Hindlimb muscle (tissue), 1 donor: Measurements from ENCODE around the gene ACP7. TPM values are rescaled to one million over a fixed set of nuclear protein-coding genes. Genes with fewer than 3 reads are reported as not detected.

Experiments used
- DNase-seq: peaks from one replicate; pipeline ENCODE4 v3.0.0-alpha.2; 2013
- polyA plus RNA-seq: library from polyadenylated mRNA; unstranded; fragments of 120-200 nt; gene quantifications from one replicate; pipeline ENCODE4 v1.2.1, GENCODE V29; 2013; ENCODE audit not compliant: insufficient read length

Gene ACP7
- polyA plus RNA-seq, 1 donor, result 0.14 TPM

DNA sequence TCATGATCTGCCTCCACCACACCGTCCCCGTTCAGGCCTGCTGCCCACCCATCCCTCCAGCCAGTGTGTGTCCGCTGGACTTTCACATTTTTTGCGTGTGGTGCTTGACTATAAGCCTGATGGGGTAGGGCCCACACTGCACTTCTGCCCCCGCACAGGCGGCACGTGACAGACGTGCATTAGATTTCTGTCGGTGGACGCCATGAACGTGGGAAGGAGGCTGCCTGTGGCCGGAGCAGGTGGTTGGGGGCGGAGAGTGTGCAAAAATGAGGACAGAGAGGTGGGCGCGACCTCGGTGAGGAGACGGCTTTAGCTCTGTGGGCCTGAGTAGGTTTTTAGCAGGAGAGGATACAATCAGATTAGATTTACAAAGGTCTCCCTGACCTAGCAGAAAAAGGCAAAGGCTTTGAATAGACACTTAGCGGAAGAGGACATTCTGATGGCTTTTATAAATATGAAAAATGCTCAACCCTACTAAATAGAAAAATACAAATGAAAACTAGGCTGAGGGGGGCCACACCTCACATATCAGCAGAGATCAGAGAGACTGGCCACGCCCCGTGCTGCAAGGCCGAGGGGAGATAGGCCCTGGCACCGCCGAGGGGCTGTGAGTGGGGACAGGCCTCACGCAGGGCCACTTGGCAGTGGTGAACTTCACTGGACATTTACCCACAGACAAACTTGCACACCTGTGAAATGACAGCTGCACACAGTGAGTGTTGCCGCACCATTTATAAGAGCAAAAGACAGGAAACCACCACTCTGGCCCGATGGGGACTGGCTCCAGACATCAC is 66.8 kb downstream of the ACP7 start:
- no peak for DNase-seq

DNA sequence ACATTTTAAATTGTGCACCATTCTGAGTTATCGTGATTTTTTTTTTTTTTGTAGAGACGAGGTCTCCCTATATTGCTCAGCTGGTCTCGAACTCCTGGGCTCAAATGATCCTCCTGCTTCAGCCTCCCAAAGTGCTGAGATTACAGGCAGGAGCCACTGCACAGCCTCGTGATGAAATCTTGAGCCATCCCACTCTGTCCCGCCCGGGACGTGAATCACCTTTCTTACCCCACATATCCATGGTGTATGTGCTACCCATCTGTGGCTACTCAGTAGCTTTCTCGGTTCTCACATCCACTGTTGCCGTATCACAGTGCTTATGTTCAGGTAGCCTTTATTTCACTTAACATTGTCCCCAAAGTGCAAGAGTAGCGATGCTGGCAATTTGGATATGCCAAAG is 67.9 kb downstream of the ACP7 start:
- no peak for DNase-seq

GRCh38 chr19:39154100-39154628 is 70.0 kb downstream of the ACP7 start:
- no peak for DNase-seq

DNA sequence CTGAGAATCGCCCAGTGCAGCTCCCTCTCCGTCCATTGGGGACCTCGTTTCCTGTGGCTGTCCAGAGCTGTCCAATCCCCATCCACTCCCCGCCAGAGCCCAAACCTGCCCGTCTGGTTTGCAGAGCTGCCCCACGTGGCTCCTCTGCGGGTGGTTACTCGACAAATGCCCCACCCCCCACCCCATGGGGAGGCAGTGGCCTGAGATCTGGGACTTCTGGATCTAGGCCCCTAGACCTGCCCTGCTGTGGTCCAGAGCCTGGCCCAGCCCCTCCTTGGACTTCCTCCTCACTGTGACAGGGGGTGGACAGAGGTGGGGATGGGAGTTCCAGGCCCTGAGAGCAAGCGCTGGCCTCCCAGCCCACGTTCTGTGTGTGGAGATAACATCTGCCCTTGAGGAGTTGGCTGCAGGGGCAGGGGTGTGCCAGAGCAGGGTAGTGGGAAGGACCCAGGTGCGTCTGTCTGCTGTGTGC is 70.5 kb downstream of the ACP7 start:
- DNase-seq, result no peak

- no peak for DNase-seq
Measured at GRCh38 chr19:39155114-39155700, 71.0 kb downstream of the ACP7 start.

DNA sequence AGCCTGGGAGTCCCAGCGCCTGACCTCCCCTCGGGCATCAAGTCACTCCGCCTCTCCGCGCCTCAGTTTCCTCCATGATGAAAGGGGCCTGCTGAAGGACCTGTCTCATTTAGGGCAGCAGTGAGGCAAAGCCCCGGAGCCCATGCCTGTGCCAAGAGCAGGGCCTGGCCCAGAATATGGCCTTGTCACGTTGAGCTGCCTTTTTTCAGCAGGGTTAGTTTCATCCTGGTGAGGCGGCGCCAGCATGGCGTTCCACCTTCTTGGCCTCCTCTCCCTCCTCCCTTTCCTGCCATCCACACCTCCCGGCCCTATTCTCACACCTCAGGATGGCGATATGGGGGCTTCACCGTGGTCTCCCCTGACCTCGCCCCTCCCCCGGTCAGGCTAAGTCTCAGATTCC is 71.6 kb downstream of the ACP7 start:
- no peak for DNase-seq

GRCh38 chr19:39156326-39157230 is 72.4 kb downstream of the ACP7 start:
- DNase-seq, result no peak

DNA sequence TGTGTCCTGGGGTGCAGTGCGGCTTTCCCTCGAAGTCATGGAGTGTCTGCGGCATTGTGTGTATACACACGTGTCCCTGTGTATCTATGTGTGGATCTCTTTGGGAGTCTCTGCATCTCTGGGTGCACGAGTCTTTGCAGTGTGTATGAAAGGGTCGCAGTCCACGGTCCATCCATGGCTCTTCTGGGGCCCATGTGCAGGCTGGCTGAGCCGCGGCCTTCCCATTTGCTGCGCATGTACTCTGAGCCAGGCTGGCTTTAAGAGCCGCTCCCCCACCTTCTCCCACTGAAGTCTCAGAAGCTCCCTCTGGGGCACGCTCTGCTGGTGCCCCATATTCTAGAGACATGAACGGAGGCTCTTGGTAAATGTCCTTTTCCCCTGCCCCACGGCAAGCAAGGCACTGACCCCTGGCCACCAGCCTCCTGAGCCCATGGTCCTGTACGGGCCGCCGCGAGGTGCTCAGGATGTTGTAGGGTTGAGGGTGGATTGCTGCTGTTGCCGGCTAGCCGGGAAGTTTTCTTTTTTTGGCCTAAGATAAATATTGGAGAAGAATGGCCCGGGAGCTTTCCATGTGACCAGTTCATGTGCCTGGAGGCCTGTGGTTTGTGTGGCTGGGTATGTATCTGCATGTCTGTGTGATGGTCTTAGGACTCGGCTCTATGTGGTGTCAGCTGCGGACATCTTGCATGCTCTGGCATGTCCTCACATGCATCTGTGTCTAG is 73.3 kb downstream of the ACP7 start:
- no peak for DNase-seq

GRCh38 chr19:39157997-39158389 is 73.8 kb downstream of the ACP7 start:
- no peak for DNase-seq

GRCh38 chr19:39158646-39159260 is 74.6 kb downstream of the ACP7 start:
- DNase-seq, result no peak

- DNase-seq, result peak; percentile 76
Measured at GRCh38 chr19:39160523-39160861, 76.3 kb downstream of the ACP7 start.

Other genes starting within 250 kb of the ACP7 start
- 273 TPM for gene HNRNPL, start 234.4 kb upstream of the ACP7 start, polyA plus RNA-seq
- gene RINL, start 206.1 kb upstream of the ACP7 start, polyA plus RNA-seq, result 9.1 TPM
- gene SIRT2, start 184.8 kb upstream of the ACP7 start, polyA plus RNA-seq, result 98.5 TPM
- gene NFKBIB, start 184.4 kb upstream of the ACP7 start, polyA plus RNA-seq, result 11.5 TPM
- gene CCER2, start 172.2 kb upstream of the ACP7 start, polyA plus RNA-seq, result 4.2 TPM
- gene SARS2, start 153.6 kb upstream of the ACP7 start, polyA plus RNA-seq, result 31.1 TPM
- 20.2 TPM for gene MRPS12, start 153.4 kb upstream of the ACP7 start, polyA plus RNA-seq
- 32.3 TPM for gene FBXO17, start 108.6 kb upstream of the ACP7 start, polyA plus RNA-seq
- 4.1 TPM for gene FBXO27, start 51.8 kb upstream of the ACP7 start, polyA plus RNA-seq
- gene PAK4, start 41.4 kb downstream of the ACP7 start, polyA plus RNA-seq, result 23.0 TPM
- 0.26 TPM for gene NCCRP1, start 112.6 kb downstream of the ACP7 start, polyA plus RNA-seq
- gene SYCN, start 119.9 kb downstream of the ACP7 start, polyA plus RNA-seq, result not detected
- not detected for gene IFNL3, start 160.6 kb downstream of the ACP7 start, polyA plus RNA-seq
- not detected for gene IFNL4, start 164.5 kb downstream of the ACP7 start, polyA plus RNA-seq
- gene IFNL2, start 184.0 kb downstream of the ACP7 start, polyA plus RNA-seq, result not detected
- gene IFNL1, start 212.0 kb downstream of the ACP7 start, polyA plus RNA-seq, result not detected
- gene LRFN1, start 236.5 kb downstream of the ACP7 start, polyA plus RNA-seq, result 0.99 TPM